ENCODE data around the gene HNRNPLL.

DNA sequence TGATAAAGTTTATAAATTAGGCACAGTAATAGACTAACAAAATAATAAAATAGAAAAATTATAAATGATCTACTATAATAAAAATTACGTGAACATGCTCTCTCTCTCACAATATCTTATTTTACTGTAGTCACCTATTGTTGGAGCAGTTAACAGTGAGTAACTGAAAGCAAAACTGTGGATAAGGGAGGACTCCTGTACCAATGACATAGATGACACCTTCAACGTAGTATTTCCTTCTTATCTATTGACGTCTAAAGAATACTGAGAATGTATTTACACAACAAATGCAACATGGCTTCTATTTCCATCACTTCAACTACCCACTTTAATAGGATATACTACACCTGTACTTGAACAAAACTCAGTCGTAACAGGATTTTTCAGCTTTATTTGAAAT lies 31.5 kb downstream of the HNRNPLL start:
- TF ChIP-seq, protein P1, sequence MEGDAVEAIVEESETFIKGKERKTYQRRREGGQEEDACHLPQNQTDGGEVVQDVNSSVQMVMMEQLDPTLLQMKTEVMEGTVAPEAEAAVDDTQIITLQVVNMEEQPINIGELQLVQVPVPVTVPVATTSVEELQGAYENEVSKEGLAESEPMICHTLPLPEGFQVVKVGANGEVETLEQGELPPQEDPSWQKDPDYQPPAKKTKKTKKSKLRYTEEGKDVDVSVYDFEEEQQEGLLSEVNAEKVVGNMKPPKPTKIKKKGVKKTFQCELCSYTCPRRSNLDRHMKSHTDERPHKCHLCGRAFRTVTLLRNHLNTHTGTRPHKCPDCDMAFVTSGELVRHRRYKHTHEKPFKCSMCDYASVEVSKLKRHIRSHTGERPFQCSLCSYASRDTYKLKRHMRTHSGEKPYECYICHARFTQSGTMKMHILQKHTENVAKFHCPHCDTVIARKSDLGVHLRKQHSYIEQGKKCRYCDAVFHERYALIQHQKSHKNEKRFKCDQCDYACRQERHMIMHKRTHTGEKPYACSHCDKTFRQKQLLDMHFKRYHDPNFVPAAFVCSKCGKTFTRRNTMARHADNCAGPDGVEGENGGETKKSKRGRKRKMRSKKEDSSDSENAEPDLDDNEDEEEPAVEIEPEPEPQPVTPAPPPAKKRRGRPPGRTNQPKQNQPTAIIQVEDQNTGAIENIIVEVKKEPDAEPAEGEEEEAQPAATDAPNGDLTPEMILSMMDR (tag by site-specific recombination; IDR thresholded peaks at IDR 0.05) = no peak
- no peak for TF ChIP-seq EGR2 (tag by site-specific recombination; IDR thresholded peaks at IDR 0.05; ENCODE audit: low read depth)
- TF ChIP-seq ZNF529 (tag by site-specific recombination; IDR thresholded peaks at IDR 0.05; ENCODE audit: insufficient replicate concordance) = no peak
- no peak for TF ChIP-seq ZBTB20 (tag by site-specific recombination; IDR thresholded peaks at IDR 0.05)

All from HEK293 (cell line).